Skeletal muscle cell (primary cell): ENCODE results near the gene GALR3.

Source experiments
- DNase-seq: peaks from one replicate; pipeline ENCODE4 v3.0.0-alpha.2; 2010; ENCODE audit warnings: low read depth
- H3K4me3 ChIP-seq: 2 replicates; pipeline ENCODE4 v1.5.1; 2011; ENCODE audit warnings: low read depth, mild to moderate bottlenecking, control low read depth, low read length, moderate library complexity

GALR3 gene

GRCh38 chr22:37802310-37803194, 20.6 kb upstream of the GALR3 start:
- DNase-seq, result no peak
- peak overlapping the region; percentile 63 for H3K4me3 ChIP-seq

- no peak overlapping the region for H3K4me3 ChIP-seq
- DNase-seq, result no peak
Measured at GRCh38 chr22:37803195-37803638, 20.0 kb upstream of the GALR3 start.

GRCh38 chr22:37803639-37804351, 19.4 kb upstream of the GALR3 start:
- H3K4me3 ChIP-seq, result no peak overlapping the region
- no peak for DNase-seq

- no peak for DNase-seq
- H3K4me3 ChIP-seq, result peak overlapping the region; percentile 75
Measured at GRCh38 chr22:37804352-37804880, 18.8 kb upstream of the GALR3 start.

GRCh38 chr22:37804881-37805809, 18.0 kb upstream of the GALR3 start:
- H3K4me3 ChIP-seq, result peak overlapping the region; percentile 75
- no peak for DNase-seq

- no peak for DNase-seq
- peak overlapping the region; percentile 75 for H3K4me3 ChIP-seq
Measured at GRCh38 chr22:37805810-37806277, 17.3 kb upstream of the GALR3 start.

- DNase-seq, result no peak
- H3K4me3 ChIP-seq, result peak overlapping the region; percentile 75
Measured at GRCh38 chr22:37806409-37807333, 16.5 kb upstream of the GALR3 start.

- peak within 1 kb of the TSS; percentile 75 for H3K4me3 ChIP-seq
- DNase-seq, result peak; percentile 90
Measured at GRCh38 chr22:37807410-37808293, 15.5 kb upstream of the GALR3 start, which contains the start of gene GCAT. Gene GCAT (plus strand): TSS chr22:37807934. CDS start chr22:37807968, 34 bp downstream.

GRCh38 chr22:37808294-37808657, 14.9 kb upstream of the GALR3 start:
- no peak for DNase-seq
- peak overlapping the region; percentile 75 for H3K4me3 ChIP-seq

GRCh38 chr22:37809672-37810333, 13.4 kb upstream of the GALR3 start:
- no peak for DNase-seq
- no peak overlapping the region for H3K4me3 ChIP-seq

- no peak for DNase-seq
- no peak overlapping the region for H3K4me3 ChIP-seq
Measured at GRCh38 chr22:37811867-37812266, 11.3 kb upstream of the GALR3 start.

- H3K4me3 ChIP-seq, result no peak overlapping the region
- no peak for DNase-seq
Measured at GRCh38 chr22:37812869-37813678, 10.1 kb upstream of the GALR3 start.

- no peak for DNase-seq
- no peak overlapping the region for H3K4me3 ChIP-seq
Measured at GRCh38 chr22:37815593-37815992, 7.6 kb upstream of the GALR3 start.

- no peak for DNase-seq
- no peak overlapping the region for H3K4me3 ChIP-seq
Measured at GRCh38 chr22:37816543-37817180, 6.5 kb upstream of the GALR3 start.

GRCh38 chr22:37817705-37818408, 5.3 kb upstream of the GALR3 start:
- DNase-seq, result no peak

More at GRCh38 chr22:37817705-37818408, 5.3 kb upstream of the GALR3 start:
- H3K4me3 ChIP-seq, result peak overlapping the region; percentile 30
